GM03348 (cell line): ENCODE data around the gene THOC6.
"Not testable (repeated sequence)": the region's sequence is repeated elsewhere in the genome, so short reads cannot be mapped to it uniquely, and the experiment has no call there.

Source experiments
- DNase-seq: peaks from one replicate; pipeline ENCODE4 v3.0.0; 2012; ENCODE audit warnings: low spot score

The THOC6 gene

DNA sequence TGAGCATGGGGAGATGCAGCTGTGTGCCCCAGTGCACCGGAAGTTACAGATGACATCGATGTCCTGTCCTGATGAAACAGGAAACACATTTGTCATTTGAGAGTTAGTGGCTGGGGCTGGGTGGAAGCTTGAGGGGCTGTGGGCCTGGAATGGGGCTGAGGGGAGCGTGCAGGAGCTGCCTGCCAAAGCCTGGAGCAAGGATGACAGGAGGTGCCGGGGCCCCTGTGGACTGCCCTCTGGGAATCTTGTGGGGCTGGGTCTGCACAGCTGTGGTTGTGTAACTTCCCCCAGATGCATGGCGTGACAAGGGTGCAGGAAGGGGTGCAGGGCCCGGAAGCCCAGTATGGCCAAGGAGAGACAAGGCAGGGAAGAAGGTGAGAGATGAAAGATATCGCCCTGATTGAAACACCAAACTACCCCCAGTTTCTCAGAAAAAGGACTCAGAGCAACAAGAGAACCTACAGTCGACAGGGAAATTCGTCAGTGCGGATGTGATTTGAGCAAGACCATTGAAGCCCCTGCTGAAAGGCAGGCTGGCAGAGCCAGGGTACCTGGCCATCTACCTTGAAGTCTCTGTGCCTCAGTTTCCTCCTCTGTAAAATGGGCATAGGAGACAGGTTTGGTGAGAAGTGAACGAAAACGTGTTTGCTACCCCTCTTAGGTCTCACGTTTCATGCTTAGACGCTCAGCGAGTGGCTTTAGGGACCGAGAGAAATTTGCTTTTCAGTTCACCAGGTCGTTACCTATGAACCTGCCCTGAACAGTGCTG, 31.3 kb downstream of the THOC6 start:
- DNase-seq, result no peak

DNA sequence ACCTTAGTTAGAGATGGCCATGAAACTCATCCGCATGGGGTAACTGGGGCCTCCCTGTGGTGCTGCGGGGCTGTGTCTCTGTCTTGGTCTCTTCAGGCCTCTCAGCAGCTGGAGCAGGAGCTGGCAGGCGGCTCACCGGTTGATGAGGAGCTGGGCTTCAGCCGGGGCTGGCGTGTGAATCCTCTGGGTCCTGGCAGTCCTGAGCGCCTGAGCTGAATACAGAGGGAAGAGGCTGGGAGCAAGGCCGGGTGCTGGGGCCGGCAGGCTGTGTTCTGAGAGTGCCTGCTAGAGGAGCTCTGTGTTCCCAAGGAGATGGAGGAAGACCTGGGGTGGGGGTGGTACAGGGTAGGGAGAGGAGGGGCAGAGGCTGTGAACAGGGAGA, 31.9 kb downstream of the THOC6 start:
- not testable (repeated sequence) for DNase-seq

DNA sequence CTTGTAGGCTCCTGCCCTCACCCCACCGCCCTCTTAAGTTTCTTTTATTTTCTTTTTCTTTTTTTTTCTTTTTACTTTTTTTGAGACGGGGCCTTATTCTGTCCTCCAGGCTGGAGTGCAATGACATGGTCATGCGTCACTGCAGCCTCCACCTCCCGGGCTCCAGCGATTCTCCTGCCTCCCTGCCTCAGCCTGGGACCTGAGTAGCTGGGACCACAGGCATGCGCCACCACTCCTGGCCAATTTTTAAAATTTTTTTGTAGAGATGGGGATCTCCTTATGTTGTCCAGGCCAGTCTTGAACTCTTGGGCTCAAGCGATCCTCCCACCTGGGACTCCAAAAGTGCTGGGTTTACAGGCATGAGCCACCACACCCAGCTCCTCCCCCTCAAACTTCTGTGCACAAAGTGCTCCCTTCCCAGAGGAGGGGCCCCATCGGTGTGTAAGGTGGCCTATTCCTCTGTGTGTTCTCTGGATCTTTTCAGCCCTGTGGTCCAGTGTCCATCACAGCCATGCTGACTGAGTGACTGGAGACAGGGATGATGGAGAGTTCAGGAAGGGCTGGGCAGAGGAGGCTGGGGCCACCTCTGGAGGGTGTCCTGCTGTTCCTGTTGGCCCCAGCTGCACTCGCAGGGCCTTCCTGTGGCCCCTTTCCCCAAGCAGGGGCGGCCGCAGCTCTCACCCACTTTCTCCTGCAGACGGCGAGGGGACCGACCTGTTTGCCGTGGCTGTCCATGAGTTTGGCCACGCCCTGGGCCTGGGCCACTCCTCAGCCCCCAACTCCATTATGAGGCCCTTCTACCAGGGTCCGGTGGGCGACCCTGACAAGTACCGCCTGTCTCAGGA, 32.7 kb downstream of the THOC6 start:
- no peak for DNase-seq

DNA sequence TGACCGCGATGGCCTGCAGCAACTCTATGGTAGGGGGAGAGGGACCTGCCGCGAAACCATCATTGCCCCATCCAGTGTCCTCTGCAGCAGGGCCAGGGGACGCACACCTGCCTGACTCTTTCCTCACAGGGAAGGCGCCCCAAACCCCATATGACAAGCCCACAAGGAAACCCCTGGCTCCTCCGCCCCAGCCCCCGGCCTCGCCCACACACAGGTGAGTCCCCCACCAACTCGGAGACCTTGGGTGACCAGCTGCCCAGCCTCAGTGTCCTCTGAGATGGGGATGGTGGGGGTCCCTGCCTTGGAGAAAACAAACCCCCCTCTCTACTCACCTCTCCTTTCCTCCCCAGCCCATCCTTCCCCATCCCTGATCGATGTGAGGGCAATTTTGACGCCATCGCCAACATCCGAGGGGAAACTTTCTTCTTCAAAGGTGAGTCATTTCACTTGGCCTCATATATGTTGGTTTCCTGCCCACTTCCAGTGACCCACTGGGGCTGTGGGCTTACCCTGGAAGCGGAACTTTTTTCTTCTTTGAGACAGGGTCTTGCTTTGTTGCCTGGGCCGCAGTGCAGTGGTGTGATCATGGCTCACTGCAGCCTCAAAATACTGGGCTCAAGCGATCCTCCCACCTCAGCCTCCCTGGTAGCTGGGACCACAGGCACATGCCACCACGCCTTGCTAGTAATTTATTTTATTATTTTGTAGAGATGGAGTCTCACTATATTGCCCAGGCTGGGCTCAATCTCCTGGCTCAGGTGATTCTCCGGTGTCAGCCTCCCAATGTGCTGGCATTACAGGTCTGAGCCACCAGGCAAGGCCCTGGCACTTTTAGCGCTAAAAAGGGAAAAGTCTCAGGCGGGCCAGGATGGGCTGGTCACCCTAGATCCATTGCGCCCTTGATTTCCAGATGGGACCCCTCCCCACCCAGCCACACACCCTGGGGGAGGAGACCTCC, 33.6 kb downstream of the THOC6 start:
- DNase-seq, result no peak

DNA sequence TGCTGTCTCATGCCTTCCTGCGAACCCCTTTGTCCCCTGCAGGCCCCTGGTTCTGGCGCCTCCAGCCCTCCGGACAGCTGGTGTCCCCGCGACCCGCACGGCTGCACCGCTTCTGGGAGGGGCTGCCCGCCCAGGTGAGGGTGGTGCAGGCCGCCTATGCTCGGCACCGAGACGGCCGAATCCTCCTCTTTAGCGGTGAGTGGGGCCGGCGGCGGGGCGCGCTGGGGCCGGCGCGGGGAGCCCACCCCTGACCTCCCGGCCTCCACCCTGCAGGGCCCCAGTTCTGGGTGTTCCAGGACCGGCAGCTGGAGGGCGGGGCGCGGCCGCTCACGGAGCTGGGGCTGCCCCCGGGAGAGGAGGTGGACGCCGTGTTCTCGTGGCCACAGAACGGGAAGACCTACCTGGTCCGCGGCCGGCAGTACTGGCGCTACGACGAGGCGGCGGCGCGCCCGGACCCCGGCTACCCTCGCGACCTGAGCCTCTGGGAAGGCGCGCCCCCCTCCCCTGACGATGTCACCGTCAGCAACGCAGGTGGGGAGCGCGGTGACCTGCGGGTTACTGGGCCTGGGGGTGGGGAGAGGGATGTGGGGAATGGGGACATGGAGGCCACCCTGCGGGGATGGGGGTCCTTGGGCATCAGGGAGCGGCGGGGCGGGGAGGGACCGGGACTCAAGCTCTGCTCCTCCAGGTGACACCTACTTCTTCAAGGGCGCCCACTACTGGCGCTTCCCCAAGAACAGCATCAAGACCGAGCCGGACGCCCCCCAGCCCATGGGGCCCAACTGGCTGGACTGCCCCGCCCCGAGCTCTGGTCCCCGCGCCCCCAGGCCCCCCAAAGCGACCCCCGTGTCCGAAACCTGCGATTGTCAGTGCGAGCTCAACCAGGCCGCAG, 34.5 kb downstream of the THOC6 start:
- DNase-seq, result no peak

DNA sequence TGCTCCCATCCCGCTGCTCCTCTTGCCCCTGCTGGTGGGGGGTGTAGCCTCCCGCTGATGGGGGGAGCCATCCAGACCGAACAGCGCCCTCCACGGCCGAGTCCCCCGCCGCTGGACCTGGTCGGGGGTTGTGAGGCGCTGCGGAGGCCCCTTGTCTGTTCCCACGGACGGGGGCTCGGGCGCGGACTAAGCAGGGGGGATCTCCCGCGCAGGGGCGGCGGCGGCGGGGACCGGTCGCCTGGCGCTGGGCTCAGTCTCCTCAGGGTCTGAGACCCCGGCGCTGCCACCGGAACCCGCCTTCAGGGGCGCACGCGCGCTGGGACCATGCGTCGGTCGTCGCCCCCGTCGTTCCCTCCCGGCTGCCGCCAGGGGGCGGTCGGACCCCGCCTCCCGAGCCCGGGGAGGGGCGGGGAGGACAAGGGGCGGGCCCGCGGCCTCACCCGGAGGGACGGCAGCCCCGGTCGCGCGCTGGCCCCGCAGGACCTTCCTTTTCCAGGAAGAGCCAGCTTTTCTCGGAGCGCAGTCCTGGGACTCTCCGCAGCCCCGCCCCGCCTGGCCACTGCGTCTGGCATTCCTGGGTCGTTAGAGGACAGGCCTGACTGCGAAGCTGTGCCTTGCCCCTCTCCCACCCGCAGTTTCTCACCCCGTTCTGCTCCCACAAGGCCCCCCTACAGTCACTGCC, 35.3 kb downstream of the THOC6 start:
- peak; percentile 99 for DNase-seq

DNA sequence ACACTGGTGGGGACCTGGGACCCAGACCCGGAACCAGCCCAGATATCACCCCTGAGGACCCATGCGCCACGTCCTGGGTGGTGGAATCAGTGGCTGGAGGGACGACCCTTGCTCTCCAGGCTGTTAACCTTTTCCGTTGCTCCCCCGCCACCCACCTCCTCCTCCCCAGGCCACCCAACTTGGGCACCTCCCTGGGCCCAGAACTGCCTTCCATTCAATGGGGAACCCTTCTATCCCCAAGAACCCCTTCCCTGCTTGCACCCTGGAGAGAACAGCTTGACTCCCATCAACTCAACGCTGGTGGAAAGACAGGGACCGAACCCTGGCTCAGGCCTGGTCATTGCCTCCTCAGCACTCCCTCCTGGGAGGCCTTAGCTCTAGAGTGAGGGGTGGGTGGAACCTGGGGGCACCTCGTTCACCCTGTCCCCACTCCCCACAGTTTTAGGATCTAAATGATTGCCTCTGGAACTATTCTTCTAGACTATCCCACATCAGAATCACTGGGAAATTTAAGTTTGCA, 35.9 kb downstream of the THOC6 start:
- DNase-seq, result no peak

DNA sequence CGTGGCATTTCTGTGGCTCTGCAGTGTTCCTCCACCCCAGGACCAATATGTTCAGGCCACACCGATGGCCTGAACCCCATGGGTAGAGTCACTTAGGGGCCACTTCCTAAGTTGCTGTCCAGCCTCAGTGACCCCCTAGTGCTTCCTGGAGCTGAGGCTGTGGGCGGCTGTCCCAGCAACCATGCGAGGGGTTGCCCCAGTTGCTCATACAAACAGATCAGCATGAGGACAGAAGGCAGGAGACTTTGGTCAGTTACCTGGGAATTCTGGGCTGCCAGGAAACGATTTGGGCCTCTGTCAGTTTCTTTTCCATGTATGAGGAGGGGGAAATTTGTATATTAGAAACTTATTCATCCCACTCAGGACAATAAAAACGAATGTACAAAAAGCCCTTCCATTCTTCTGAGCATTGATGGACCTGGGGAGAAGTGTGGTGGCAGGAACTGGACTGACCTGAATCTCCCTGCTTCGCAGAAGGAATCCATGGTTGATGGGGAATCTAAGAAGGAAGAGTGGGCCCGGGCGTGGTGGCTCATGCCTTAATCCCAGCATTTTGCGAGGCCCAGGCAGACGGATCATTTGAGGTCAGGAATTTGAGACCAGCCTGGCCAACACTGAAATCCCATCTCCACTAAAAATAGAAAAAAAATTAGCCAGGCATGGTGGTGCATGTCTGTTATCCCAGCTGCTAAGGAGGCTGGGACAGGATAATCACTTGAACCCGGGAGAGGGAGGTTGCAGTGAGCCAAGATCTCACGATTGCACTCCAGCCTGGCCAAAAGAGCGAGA, 36.7 kb downstream of the THOC6 start:
- no peak for DNase-seq

DNA sequence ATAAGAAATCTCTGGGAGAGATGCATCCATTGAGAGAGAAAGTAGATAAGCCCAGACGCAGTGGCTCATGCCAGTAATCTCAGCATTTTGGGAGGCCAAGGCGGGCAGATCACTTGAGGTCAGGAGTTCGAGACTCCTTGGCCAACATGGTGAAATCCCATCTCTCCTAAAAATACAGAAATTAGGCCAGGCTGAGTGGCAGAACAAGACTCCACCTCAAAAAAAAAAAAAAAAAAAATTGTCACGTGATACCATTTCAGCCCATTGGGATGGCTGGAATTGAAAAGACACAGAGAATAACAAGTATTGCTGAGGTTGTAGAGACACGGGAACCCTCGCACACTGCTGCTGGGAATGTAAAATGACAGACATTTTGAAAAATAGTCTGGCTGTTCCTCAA, 38.7 kb downstream of the THOC6 start:
- DNase-seq, result no peak

DNA sequence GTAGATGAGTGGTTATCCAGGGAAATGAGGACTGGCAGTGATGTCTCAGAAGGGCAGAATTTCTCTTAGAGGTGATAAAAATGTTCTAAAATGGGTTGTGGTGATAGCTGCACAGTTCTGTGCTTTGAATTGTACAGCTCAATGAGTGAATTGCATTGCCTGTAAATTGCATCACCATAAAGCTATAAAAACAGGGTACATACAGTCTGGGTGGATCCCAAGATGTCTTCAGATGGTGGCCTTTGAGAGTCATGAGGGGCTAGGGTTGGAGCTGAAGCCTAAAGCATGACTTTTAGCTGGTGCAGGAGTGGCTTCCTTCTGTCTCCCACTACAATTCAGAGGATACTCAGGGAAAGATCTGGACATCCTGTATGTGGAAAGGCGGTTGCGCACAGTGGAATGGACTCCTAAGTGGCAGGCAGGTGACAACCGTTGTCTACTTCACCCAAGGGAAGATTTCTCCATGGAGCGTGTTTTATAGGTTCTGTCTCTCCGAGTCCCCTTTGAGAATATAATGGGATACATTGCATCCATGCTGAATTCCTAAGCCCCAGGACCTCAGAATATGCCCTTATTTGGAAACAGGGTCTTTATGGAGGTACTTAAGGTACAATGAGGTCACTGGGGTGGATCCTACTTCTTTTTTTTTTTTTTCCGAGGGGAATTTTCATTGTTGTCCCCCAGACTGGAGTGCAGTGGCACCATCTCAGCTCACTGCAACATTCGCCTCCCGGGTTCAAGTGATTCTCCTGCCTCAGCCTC, 40.0 kb downstream of the THOC6 start:
- DNase-seq, result no peak

DNA sequence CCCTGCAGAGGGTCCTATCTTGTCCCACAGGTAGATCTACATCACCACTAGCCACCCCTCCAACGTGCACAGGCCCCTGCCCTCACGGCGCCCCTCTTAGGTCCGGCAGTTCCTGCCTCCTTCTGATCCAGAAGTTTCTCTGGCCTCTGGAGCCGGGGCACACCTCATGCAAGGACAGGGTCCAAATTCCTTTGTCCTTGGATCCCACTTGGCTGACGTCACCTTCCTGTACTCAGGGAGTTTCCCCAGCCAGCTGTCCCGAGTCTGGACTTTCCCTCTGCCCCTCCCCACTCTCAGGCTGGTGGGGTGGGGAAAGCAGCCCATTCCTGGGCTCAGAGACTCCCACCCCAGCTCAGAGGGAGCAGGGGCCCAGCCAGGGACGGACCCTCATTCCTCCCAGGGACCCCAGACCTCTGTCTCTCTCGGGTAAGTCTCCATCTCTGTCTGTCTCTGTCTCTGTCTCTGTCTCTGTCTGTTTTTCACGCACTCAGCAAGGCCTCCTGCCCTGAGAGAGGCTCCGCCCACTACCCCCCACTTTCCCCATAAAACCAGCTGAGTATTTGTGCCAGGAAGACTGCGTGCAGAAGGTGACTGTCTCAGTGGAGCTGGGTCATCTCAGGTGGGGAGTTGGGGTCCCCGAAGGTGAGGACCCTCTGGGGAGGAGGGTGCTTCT, 41.4 kb downstream of the THOC6 start, which contains the start of gene IL32:
TSS of gene IL32 (plus strand) at position 572 of the 673 bp plus-strand sequence. CDS start 172 bp downstream, outside the sequence.
- peak; percentile 89 for DNase-seq

DNA sequence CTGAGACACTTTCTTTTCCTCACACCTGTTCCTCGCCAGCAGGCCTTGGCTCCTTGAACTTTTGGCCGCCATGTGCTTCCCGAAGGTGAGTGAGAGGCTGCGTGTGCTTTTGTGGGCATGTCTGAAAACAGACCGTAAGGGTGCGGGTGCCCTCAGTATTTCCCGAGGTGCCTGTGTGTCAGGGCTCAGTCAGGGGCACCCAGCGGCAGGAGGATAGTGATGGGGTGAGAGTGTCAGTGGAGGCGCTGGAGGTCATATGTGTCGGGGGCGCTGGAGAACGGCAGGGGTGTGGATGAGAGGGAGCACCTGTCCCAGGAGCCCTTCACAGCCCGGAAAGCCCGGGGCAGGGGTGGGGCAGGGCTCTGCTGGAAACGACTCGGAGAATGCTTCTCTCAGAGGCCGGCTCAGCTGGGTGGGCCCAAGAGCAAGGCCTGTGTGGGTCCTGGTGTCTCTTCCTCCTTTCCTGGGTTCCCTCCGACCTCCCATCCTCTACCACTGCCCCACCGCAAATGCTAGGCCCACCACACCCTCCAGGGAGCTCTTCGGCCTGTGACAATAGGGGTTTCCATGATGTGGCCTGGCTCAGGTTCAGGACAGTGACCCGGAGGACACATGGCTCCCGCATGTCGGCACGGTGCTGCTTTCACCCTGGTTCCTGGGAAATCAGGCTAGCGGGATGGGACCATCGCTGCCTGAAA, 42.1 kb downstream of the THOC6 start:
- no peak for DNase-seq

DNA sequence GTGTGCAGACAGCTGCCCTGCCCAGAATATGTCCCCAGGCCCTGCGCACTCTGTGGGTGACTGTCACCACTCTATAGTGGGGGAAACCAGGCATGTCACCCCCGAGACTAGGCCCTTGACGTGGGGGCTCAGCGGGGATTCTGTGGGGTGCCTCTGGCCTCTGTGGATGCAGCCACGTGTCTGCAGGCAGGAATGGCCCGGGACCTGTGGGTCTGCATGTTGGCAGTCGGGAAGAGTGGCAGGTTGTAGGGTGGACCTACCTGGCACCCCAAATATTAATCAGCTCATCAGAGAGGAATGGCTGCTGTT, 42.6 kb downstream of the THOC6 start:
- no peak for DNase-seq

DNA sequence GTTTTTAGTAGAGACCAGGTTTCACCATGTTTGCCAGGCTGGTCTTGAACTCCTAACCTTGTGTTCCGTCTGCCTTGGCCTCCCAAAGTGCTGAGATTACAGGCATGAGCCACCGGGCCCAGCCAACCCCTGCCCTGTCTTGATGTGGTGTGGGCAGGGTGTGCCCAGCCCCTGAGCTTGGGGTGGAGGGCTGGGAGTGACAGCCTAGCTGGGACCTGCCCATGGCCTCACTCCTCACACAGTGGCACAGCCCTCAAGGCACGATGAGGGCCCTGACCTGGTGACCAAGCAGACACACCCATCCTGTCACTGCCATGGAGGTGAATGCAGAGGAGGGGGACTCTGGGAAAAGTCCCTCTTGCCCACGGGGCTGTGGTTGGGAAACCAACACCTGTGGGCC, 44.7 kb downstream of the THOC6 start:
- DNase-seq, result no peak

DNA sequence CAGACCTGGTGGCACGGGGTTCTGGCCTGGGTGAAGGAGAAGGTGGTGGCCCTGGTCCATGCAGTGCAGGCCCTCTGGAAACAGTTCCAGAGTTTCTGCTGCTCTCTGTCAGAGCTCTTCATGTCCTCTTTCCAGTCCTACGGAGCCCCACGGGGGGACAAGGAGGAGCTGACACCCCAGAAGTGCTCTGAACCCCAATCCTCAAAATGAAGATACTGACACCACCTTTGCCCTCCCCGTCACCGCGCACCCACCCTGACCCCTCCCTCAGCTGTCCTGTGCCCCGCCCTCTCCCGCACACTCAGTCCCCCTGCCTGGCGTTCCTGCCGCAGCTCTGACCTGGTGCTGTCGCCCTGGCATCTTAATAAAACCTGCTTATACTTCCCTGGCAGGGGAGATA, 45.3 kb downstream of the THOC6 start:
- not testable (repeated sequence) for DNase-seq

DNA sequence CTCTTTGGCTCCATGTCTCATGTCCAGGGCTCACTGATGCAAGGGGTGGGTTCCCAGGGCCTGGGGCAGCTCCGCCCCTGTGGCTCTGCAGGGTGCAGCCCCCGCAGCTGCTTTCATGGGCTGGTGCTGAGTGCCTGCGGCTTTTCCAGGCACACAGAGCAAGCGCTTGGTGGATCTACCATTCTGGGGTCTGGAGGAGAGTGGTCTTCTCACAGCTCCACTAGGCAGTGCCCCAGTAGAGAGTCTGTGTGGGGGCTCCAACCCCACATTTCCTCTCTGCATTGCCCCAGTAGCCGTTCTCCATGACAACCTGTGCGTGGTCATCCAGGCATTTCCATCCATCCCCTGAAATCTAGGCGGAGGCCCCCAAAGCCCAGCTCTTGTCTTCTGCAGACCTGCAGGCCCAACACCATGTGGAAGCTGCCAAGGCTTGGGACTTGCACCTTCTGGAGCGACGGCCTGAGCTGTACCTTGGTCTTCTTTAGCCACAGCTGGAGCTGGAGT, 46.8 kb downstream of the THOC6 start:
- DNase-seq, result no peak

DNA sequence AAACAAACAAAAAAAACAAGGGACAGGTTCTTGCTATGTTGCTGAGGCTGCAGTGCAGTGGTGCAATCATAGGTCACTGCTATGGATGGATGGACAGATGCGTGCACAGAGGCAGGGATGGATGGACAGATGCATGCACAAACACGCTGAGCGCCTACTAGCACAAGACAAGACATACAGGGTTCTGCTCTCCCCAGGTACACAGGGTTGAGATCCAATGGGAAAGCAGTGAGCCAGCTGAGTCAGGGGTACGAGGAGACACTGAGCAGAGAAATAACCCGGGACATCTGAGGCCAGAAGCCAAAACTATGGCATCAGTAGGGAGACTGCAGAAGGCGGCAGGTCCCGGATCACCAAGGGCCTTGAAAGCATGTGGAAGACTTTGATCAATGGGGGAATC, 47.8 kb downstream of the THOC6 start:
- DNase-seq, result no peak
